ENCODE results near the gene ARHGAP18. TPM values are rescaled to one million over a fixed set of nuclear protein-coding genes. Genes with fewer than 3 reads are reported as not detected.

Gene ARHGAP18
- total and polyA plus RNA-seq, 8 donors: 6.0 to 104 (median 30.2) TPM

GRCh38 chr6:129697788-129698187 is 12.2 kb downstream of the ARHGAP18 start:
- H3K27me3 ChIP-seq: no peaks in the 10 kb centered on the region
- H3K4me1 ChIP-seq: peaks cover 5 to 85% (median 29%) of the 10 kb centered on the region in 4 donors
- H3K9me3 ChIP-seq: no peaks in the 10 kb centered on the region
- 80 to 82% (median 81%) methylated on average over 2 of the region's 2 CpGs for WGBS, 5 donors
- H3K4me3 ChIP-seq: no peak overlapping the region
- no peak overlapping the region for H3K27ac ChIP-seq
- DNase-seq: no peak
- intact Hi-C loops (cut with DNase I; ENCODE audit: low total_unique reads): no loop called here
- no peak for TF ChIP-seq EP300 (IDR thresholded peaks at IDR 0.05)
- TF ChIP-seq POLR2A (IDR thresholded peaks at IDR 0.05): no peak
- TF ChIP-seq POLR2AphosphoS5 (IDR thresholded peaks at IDR 0.05): no peak
- no peak for TF ChIP-seq CTCF (IDR thresholded peaks at IDR 0.05)
- H3K36me3 ChIP-seq: no peaks in the 10 kb centered on the region

- no peak for DNase-seq
- peaks cover 5 to 85% (median 33%) of the 10 kb centered on the region in 4 donors for H3K4me1 ChIP-seq
- no peaks in the 10 kb centered on the region for H3K36me3 ChIP-seq
- no peak overlapping the region for H3K27ac ChIP-seq
- intact Hi-C loops (cut with DNase I; ENCODE audit: low total_unique reads): no loop called here
- H3K27me3 ChIP-seq: no peaks in the 10 kb centered on the region
- H3K4me3 ChIP-seq: no peak overlapping the region
- 64 to 81% (median 68%) methylated on average over 3 of the region's 3 CpGs for WGBS, 5 donors
- TF ChIP-seq EP300 (IDR thresholded peaks at IDR 0.05) (no peak), POLR2A (IDR thresholded peaks at IDR 0.05) (no peak), POLR2AphosphoS5 (IDR thresholded peaks at IDR 0.05) (no peak), CTCF (IDR thresholded peaks at IDR 0.05) (no peak)
- no peaks in the 10 kb centered on the region for H3K9me3 ChIP-seq
These were observed 13.1 kb downstream of the ARHGAP18 start for GRCh38 chr6:129696843-129697242.

- WGBS, 5 donors: 19 to 53% (median 39%) methylated on average over 1 of the region's 1 CpG
- intact Hi-C loops (cut with DNase I; ENCODE audit: low total_unique reads): no loop called here
- no peaks in the 10 kb centered on the region for H3K36me3 ChIP-seq
- TF ChIP-seq POLR2A (IDR thresholded peaks at IDR 0.05): no peak
- no peak for TF ChIP-seq POLR2AphosphoS5 (IDR thresholded peaks at IDR 0.05)
- TF ChIP-seq EP300 (IDR thresholded peaks at IDR 0.05): no peak
- no peak for TF ChIP-seq CTCF (IDR thresholded peaks at IDR 0.05)
- H3K27ac ChIP-seq: peak overlapping the region in 1 of 5 donors; percentile 7
- H3K4me3 ChIP-seq: no peak overlapping the region
- no peaks in the 10 kb centered on the region for H3K9me3 ChIP-seq
- DNase-seq: no peak
- peaks cover 5 to 85% (median 39%) of the 10 kb centered on the region in 4 donors for H3K4me1 ChIP-seq
- H3K27me3 ChIP-seq: no peaks in the 10 kb centered on the region
These were observed 14.0 kb downstream of the ARHGAP18 start for GRCh38 chr6:129696028-129696418.

GRCh38 chr6:129695373-129696027 is 14.5 kb downstream of the ARHGAP18 start:
- H3K4me3 ChIP-seq: no peak overlapping the region
- H3K36me3 ChIP-seq: no peaks in the 10 kb centered on the region
- intact Hi-C loops (cut with DNase I; ENCODE audit: low total_unique reads): no loop called here
- DNase-seq: no peak
- H3K4me1 ChIP-seq: peaks cover 5 to 84% (median 39%) of the 10 kb centered on the region in 4 donors
- no peaks in the 10 kb centered on the region for H3K27me3 ChIP-seq
- 19 to 38% (median 28%) methylated on average over 3 of the region's 3 CpGs for WGBS, 5 donors
- H3K9me3 ChIP-seq: no peaks in the 10 kb centered on the region
- peak overlapping the region in 2 of 5 donors; percentile 6 to 7 for H3K27ac ChIP-seq
- no peak for TF ChIP-seq POLR2A (IDR thresholded peaks at IDR 0.05)
- TF ChIP-seq POLR2AphosphoS5 (IDR thresholded peaks at IDR 0.05): no peak
- TF ChIP-seq EP300 (IDR thresholded peaks at IDR 0.05): no peak
- TF ChIP-seq CTCF (IDR thresholded peaks at IDR 0.05): no peak
